GM19240 (cell line): Measurements from ENCODE around the gene IRGM.
"Not testable (repeated sequence)": the region's sequence is repeated elsewhere in the genome, so short reads cannot be mapped to it uniquely, and the experiment has no call there.

Experiments used
- DNase-seq: peaks from one replicate; pipeline ENCODE4 v3.0.0; 2011; ENCODE audit warnings: low spot score; ENCODE audit not compliant: insufficient read length

Gene IRGM

DNA sequence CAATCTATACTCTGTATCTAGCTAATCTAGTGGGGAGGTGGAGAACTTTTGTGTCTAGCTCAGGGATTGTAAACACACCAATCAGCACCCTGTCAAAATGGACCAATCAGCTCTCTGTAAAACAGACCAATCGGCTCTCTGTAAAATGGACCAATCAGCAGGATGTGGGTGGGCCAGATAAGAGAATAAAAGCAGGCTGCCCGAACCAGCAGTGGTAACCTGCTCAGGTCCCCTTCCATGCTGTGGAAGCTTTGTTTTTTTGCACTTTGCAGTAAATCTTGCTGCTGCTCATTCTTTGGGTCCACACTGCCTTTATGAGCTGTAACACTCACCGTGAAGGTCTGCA lies at the start of gene IRGM:
Gene IRGM (plus strand): TSS at position 214 of the 346 bp plus-strand sequence. CDS start 1,603 bp downstream, outside the sequence.
- not testable (repeated sequence) for DNase-seq

- DNase-seq = no peak
These were observed 48.9 kb upstream of the IRGM start for GRCh38 chr5:150797384-150797783.

- no peak for DNase-seq
These were observed 45.0 kb upstream of the IRGM start for GRCh38 chr5:150801117-150801927.

GRCh38 chr5:150804388-150804787 lies 41.9 kb upstream of the IRGM start:
- DNase-seq = no peak

- DNase-seq = no peak
These were observed 37.0 kb upstream of the IRGM start for GRCh38 chr5:150809363-150809762.

GRCh38 chr5:150815010-150815409 lies 31.3 kb upstream of the IRGM start:
- DNase-seq = no peak

GRCh38 chr5:150816946-150817345 lies 29.4 kb upstream of the IRGM start:
- DNase-seq = no peak

DNA sequence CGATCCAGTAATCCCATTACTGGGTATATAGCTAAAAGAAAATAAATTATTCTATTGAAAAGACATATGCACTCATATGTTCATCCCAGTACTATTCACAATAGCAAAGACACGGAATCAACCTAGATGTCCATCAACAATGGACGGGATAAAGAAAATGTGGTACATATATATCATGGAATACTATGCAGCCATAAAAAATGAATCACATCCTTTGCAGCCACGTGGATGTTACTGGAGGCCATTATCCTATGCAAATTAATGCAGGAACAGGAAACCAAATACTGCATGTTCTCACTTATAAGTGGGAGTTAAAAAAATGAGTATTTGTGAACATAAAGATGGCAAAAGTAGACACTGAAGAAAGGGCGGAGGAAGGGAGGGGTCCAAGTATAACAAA lies 16.6 kb upstream of the IRGM start:
- no peak for DNase-seq

GRCh38 chr5:150831821-150832220 lies 14.5 kb upstream of the IRGM start:
- not testable (repeated sequence) for DNase-seq

GRCh38 chr5:150836064-150836463 lies 10.3 kb upstream of the IRGM start:
- no peak for DNase-seq

GRCh38 chr5:150836703-150837102 lies 9.6 kb upstream of the IRGM start:
- DNase-seq = no peak

- DNase-seq = not testable (repeated sequence)
These were observed 999 bp upstream of the IRGM start for GRCh38 chr5:150845185-150845859.

DNA sequence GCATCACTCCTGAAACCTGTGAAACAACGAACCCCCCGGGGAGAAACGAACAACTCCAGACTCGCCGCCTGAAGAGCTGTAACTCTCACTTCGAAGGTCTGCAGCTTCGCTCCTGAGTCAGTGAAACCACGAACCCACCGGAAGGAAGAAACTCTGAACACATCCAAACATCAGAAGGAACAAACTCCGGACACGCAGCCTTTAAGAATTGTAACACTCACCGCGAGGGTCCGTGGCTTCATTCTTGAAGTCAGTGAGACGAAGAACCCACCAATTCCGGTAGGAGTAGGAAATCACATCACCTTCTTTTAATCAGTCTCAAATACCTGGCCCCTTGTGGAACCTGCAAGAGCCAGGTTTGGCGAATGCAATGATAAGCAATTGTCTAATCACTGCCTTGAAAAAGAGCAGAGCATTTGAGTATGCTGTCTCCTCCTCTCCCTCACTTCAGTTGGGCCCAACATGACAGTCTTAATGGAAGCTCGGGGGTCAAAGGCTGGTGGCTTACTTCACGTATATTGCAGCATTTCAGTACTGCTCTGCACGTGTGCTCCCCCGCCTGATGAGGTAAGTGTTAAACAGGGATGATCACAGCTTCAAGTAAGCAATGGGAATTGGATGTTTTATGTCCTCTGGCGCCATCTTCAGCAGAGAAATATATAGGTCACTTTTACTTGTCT lies 473 bp downstream of the IRGM start:
- DNase-seq = peak; percentile 24

DNA sequence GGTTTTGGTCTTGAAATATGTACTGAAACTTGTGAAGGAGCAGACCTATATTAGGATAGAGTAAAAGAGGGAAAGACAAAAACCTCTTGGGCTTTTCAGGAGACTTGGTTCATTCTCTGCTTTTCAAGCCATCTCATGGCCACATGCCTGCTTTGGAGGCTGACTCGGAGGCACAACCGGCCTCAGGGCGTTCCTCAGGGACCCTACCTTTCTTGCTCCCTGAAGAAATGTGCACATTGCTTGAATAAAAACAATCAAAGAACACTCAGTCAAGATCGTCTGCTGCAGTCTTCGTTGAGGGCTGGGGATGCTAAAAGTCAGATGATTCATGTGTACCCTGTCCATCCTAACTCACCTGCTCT lies 994 bp downstream of the IRGM start:
- DNase-seq = no peak

DNA sequence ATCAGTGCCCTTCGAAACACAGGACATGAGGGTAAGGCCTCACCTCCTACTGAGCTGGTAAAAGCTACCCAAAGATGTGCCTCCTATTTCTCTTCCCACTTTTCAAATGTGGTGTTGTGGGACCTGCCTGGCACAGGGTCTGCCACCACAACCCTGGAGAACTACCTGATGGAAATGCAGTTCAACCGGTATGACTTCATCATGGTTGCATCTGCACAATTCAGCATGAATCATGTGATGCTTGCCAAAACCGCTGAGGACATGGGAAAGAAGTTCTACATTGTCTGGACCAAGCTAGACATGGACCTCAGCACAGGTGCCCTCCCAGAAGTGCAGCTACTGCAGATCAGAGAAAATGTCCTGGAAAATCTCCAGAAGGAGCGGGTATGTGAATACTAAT lies 1.9 kb downstream of the IRGM start:
- no peak for DNase-seq

DNA sequence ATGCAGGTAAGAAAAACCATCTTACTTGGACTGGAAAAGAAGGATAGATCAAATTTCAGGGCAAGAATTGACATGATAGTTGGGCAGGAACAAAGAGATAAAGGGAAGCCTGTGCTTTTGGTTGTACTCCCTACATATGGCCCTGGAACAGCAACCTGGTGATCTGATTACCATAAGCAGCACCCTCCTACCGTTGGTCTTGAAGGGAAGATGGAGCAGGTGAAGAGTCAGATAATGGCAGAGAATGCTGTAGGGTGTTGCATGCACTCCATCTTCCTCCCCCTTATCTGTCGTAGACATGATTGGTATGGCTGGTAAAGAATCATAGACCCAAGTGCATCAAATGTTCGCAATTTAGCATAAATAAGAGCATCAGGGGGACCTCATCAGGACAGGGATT lies 4.7 kb downstream of the IRGM start:
- DNase-seq = no peak

GRCh38 chr5:150853561-150853960 lies 7.2 kb downstream of the IRGM start:
- no peak for DNase-seq

- DNase-seq = not testable (repeated sequence)
These were observed 10.4 kb downstream of the IRGM start for GRCh38 chr5:150856700-150857099.

DNA sequence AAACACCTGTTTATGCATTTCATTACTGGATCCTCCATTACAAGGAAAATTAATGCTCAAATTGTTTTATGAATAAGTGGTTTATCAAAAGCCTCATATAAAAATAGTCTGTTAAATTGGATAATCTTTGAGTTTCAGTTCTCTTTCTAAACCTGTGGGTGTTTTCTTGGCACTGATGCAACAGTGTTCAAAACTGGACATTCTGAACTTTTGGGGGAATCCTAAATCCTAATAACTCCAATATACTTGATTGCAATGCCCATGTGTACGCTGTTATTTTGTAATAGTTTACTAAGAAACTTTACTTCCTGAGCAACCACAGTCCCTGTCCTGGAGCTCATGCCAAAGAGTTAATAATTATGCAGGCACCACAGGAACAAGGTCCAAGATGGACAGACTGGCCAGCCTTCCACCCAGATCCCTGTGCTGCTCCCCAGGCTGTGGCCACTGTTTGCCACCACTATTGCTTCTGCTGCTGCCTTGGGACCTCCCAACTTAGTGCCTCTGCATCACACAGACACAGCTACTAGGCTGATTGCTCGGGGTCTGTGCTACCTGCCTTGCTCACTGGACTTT lies 14.0 kb downstream of the IRGM start:
- DNase-seq = no peak

- DNase-seq = no peak
These were observed 15.7 kb downstream of the IRGM start for GRCh38 chr5:150862070-150862469.

DNA sequence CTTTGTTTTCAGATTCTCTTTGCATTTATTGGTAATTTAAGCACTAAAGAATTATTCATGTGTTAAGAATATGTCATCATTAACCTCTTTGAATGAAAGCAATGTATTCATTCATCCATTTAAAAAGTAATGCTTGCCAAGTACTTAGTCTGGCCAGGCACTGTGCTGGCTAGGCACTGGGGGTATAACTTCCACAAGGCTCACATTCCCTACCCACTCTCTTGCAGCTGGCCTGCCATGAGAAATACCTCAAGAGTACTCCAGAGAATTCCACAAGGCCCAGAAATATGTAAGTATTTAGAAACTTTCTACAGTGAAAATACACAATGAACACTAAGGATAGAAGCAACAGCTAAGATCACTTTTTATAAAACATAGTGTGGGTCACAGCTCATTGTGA lies 33.0 kb downstream of the IRGM start:
- DNase-seq = no peak
